HepG2 (cell line): Measurements from ENCODE around the gene PRR36. TPM values are rescaled to one million over a fixed set of nuclear protein-coding genes. Genes with fewer than 3 reads are reported as not detected.
A peak's percentile ranks its signal among the peaks of the same experiment; 100 is the strongest.

ENCODE experiments used
- CCDC6 ChIP-seq: sonication (generic); formaldehyde crosslinking; IDR thresholded peaks from 2 replicates; pipeline ENCODE4 v1.8.1; 2022; ENCODE audit warnings: mild to moderate bottlenecking, missing genetic modification reagents, moderate library complexity
- DPF2 ChIP-seq: sonication (generic); formaldehyde crosslinking; IDR thresholded peaks from 2 replicates; pipeline ENCODE4 v1.4.0; 2020; ENCODE audit warnings: mild to moderate bottlenecking, low read depth, missing genetic modification reagents, borderline replicate concordance
- EHMT2 ChIP-seq: fragments of 200-600 bp; sonication (generic); IDR thresholded peaks from 2 replicates; pipeline ENCODE4 v1.7.0; 2017; ENCODE audit warnings: antibody characterized with exemption, low read depth, low read length, borderline replicate concordance
- KDM2A ChIP-seq: sonication (generic); formaldehyde crosslinking; IDR thresholded peaks from 2 replicates; pipeline ENCODE4 v1.4.0; 2020; ENCODE audit warnings: low read depth, missing genetic modification reagents, borderline replicate concordance
- KDM3A ChIP-seq: IDR thresholded peaks from 2 replicates; pipeline ENCODE4 v1.6.1; 2018; ENCODE audit warnings: low read depth, missing compliant biosample characterization
- KDM4B ChIP-seq: sonication (generic); formaldehyde crosslinking; IDR thresholded peaks from 2 replicates; pipeline ENCODE4 v1.4.0; 2020; ENCODE audit warnings: missing genetic modification reagents
- MIER2 ChIP-seq: IDR thresholded peaks from 2 replicates; pipeline ENCODE4 v1.6.1; 2016; ENCODE audit warnings: missing biosample characterization, missing genetic modification reagents
- RFX1 ChIP-seq: fragments of 450-650 bp; IDR thresholded peaks from 2 replicates; pipeline ENCODE4 v1.6.1; 2017
- RXRA ChIP-seq: sonication (generic); formaldehyde crosslinking; IDR thresholded peaks from 2 replicates; pipeline ENCODE4 v1.5.1; 2020; ENCODE audit warnings: missing genetic modification reagents
- THAP11 ChIP-seq: IDR thresholded peaks from 2 replicates; pipeline ENCODE4 v1.6.1; 2016; ENCODE audit warnings: missing biosample characterization, missing genetic modification reagents
- ZFP82 ChIP-seq: sonication (generic); formaldehyde crosslinking; IDR thresholded peaks from 2 replicates; pipeline ENCODE4 v1.5.1; 2020; ENCODE audit warnings: mild to moderate bottlenecking, missing genetic modification reagents, borderline replicate concordance
- ZNF224 ChIP-seq: sonication (generic); formaldehyde crosslinking; IDR thresholded peaks from 2 replicates; pipeline ENCODE4 v1.5.0; 2020; ENCODE audit warnings: mild to moderate bottlenecking, missing genetic modification reagents
- ZNF530 ChIP-seq: sonication (generic); formaldehyde crosslinking; IDR thresholded peaks from 2 replicates; pipeline ENCODE4 v1.5.0; 2020; ENCODE audit warnings: low read depth, mild to moderate bottlenecking, missing genetic modification reagents
- ZNF83 ChIP-seq: sonication (generic); formaldehyde crosslinking; IDR thresholded peaks from 2 replicates; pipeline ENCODE4 v1.4.0; 2020; ENCODE audit warnings: missing genetic modification reagents, mild to moderate bottlenecking, borderline replicate concordance
- polyA plus RNA-seq, 8 experiments: library from polyadenylated mRNA; depleted of rRNA in 3 of 8; stranded (reverse) in 7 of 8; unstranded in 1 of 8; fragments of >200 nt; fragmentation: Illumina TruSeq in 4 of 8; extraction: Trizol in 4 of 8; gene quantifications; 2 replicates each; pipeline versions ENCODE4 v1.2.1 to v1.2.3, GENCODE V29; 2011 to 2016; ENCODE audit warnings: low read depth in 4 of 8, missing spikeins in 1 of 8, mixed read lengths in 1 of 8; ENCODE audit not compliant: insufficient read depth in 1 of 8
- total RNA-seq, 5 experiments: library from RNA; depleted of rRNA; stranded (reverse); fragments of >200 nt; fragmentation: Illumina TruSeq; extraction: Trizol; gene quantifications; 2 replicates each; pipeline ENCODE4 v1.2.3, GENCODE V29; 2016; ENCODE audit warnings: low read depth in 1 of 5
- TF ChIP-seq, protein P1 (sequence below): sonication (generic); formaldehyde crosslinking; IDR thresholded peaks from 2 replicates; pipeline ENCODE4 v1.4.0; 2020; ENCODE audit warnings: missing genetic modification reagents, borderline replicate concordance
- TF ChIP-seq, protein P2 (sequence below): sonication (generic); formaldehyde crosslinking; IDR thresholded peaks from 2 replicates; pipeline ENCODE4 v1.5.1; 2020; ENCODE audit warnings: missing genetic modification reagents, mild to moderate bottlenecking, borderline replicate concordance
- TF ChIP-seq, protein P3 (sequence below), 2 experiments: sonication (generic) in 1 of 2; formaldehyde crosslinking in 1 of 2; IDR thresholded peaks; 2 replicates each; pipeline versions ENCODE4 v1.4.0 to v1.6.1; 2018 to 2020; ENCODE audit warnings: missing genetic modification reagents in 2 of 2, borderline replicate concordance in 1 of 2, low read depth in 1 of 2, mild to moderate bottlenecking in 1 of 2, missing biosample characterization in 1 of 2
- TF ChIP-seq, protein P4 (sequence below): IDR thresholded peaks from 2 replicates; pipeline ENCODE4 v1.6.1; 2016; ENCODE audit warnings: missing compliant biosample characterization, missing genetic modification reagents, borderline replicate concordance
- TF ChIP-seq, protein P5 (sequence below): sonication (generic); formaldehyde crosslinking; IDR thresholded peaks from 2 replicates; pipeline ENCODE4 v1.4.0; 2020; ENCODE audit warnings: missing genetic modification reagents, mild to moderate bottlenecking, borderline replicate concordance

PRR36 gene
- total and polyA plus RNA-seq, 2 of the 13 experiments (the other 11 are each of a cell fraction or from before 2014, with no cell fraction given) = 0.07 to 0.17 TPM

DNA sequence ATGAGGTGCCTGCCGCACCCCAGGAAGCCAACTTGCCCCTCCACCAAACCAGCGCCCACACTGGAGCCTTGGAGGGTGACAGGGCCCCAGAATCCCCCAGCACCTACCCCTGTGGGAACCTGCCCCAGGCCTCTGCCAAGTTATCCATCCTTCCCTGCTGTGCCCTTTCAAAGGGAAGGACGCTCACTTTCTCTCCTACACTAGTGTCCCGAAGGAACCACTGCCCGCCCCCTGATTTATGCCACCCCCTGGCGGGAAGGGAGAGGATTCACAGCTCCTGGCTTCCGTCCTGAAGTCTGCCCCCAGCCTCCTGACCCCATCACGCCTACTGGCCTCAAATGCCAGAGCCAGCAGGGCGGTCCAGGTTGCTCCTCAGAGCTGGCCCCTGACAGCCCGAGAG lies 42.7 kb downstream of the PRR36 start (continued):
- TF ChIP-seq, protein P1, sequence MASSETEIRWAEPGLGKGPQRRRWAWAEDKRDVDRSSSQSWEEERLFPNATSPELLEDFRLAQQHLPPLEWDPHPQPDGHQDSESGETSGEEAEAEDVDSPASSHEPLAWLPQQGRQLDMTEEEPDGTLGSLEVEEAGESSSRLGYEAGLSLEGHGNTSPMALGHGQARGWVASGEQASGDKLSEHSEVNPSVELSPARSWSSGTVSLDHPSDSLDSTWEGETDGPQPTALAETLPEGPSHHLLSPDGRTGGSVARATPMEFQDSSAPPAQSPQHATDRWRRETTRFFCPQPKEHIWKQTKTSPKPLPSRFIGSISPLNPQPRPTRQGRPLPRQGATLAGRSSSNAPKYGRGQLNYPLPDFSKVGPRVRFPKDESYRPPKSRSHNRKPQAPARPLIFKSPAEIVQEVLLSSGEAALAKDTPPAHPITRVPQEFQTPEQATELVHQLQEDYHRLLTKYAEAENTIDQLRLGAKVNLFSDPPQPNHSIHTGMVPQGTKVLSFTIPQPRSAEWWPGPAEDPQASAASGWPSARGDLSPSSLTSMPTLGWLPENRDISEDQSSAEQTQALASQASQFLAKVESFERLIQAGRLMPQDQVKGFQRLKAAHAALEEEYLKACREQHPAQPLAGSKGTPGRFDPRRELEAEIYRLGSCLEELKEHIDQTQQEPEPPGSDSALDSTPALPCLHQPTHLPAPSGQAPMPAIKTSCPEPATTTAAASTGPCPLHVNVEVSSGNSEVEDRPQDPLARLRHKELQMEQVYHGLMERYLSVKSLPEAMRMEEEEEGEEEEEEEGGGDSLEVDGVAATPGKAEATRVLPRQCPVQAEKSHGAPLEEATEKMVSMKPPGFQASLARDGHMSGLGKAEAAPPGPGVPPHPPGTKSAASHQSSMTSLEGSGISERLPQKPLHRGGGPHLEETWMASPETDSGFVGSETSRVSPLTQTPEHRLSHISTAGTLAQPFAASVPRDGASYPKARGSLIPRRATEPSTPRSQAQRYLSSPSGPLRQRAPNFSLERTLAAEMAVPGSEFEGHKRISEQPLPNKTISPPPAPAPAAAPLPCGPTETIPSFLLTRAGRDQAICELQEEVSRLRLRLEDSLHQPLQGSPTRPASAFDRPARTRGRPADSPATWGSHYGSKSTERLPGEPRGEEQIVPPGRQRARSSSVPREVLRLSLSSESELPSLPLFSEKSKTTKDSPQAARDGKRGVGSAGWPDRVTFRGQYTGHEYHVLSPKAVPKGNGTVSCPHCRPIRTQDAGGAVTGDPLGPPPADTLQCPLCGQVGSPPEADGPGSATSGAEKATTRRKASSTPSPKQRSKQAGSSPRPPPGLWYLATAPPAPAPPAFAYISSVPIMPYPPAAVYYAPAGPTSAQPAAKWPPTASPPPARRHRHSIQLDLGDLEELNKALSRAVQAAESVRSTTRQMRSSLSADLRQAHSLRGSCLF (CRISPR knock-in tag) = no peak
- TF ChIP-seq THAP11 (CRISPR knock-in tag) (0 out of 2 replicates have a peak, but pooled peaks have one; percentile 18), CCDC6 (CRISPR knock-in tag) (no peak), KDM4B (CRISPR knock-in tag) (no peak), ZNF530 (no peak), ZFP82 (CRISPR knock-in tag) (no peak), RXRA (CRISPR knock-in tag) (peak; percentile 59), RFX1 (no peak), KDM3A (0 out of 2 replicates have a peak, but pooled peaks have one; percentile 45), DPF2 (no peak), MIER2 (CRISPR knock-in tag) (no peak), ZNF83 (CRISPR knock-in tag) (no peak), ZNF224 (CRISPR knock-in tag) (no peak), EHMT2 (no peak), KDM2A (peak; percentile 28; the same call in 1 of the 2 replicates)
- TF ChIP-seq, protein P2, sequence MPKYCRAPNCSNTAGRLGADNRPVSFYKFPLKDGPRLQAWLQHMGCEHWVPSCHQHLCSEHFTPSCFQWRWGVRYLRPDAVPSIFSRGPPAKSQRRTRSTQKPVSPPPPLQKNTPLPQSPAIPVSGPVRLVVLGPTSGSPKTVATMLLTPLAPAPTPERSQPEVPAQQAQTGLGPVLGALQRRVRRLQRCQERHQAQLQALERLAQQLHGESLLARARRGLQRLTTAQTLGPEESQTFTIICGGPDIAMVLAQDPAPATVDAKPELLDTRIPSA = no peak
- TF ChIP-seq, protein P3, sequence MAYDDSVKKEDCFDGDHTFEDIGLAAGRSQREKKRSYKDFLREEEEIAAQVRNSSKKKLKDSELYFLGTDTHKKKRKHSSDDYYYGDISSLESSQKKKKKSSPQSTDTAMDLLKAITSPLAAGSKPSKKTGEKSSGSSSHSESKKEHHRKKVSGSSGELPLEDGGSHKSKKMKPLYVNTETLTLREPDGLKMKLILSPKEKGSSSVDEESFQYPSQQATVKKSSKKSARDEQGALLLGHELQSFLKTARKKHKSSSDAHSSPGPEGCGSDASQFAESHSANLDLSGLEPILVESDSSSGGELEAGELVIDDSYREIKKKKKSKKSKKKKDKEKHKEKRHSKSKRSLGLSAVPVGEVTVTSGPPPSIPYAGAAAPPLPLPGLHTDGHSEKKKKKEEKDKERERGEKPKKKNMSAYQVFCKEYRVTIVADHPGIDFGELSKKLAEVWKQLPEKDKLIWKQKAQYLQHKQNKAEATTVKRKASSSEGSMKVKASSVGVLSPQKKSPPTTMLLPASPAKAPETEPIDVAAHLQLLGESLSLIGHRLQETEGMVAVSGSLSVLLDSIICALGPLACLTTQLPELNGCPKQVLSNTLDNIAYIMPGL (CRISPR knock-in tag; IDR thresholded peaks at IDR 0.05; ENCODE audit: borderline replicate concordance in 1 of 2, low read depth in 1 of 2) = 0 out of 4 replicates have a peak, but pooled peaks of 1 of the 2 experiments have one; percentile 22
- TF ChIP-seq, protein P4, sequence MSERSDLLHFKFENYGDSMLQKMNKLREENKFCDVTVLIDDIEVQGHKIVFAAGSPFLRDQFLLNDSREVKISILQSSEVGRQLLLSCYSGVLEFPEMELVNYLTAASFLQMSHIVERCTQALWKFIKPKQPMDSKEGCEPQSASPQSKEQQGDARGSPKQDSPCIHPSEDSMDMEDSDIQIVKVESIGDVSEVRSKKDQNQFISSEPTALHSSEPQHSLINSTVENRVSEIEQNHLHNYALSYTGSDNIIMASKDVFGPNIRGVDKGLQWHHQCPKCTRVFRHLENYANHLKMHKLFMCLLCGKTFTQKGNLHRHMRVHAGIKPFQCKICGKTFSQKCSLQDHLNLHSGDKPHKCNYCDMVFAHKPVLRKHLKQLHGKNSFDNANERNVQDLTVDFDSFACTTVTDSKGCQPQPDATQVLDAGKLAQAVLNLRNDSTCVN (CRISPR knock-in tag) = 0 out of 2 replicates have a peak, but pooled peaks have one; percentile 36
- TF ChIP-seq, protein P5, sequence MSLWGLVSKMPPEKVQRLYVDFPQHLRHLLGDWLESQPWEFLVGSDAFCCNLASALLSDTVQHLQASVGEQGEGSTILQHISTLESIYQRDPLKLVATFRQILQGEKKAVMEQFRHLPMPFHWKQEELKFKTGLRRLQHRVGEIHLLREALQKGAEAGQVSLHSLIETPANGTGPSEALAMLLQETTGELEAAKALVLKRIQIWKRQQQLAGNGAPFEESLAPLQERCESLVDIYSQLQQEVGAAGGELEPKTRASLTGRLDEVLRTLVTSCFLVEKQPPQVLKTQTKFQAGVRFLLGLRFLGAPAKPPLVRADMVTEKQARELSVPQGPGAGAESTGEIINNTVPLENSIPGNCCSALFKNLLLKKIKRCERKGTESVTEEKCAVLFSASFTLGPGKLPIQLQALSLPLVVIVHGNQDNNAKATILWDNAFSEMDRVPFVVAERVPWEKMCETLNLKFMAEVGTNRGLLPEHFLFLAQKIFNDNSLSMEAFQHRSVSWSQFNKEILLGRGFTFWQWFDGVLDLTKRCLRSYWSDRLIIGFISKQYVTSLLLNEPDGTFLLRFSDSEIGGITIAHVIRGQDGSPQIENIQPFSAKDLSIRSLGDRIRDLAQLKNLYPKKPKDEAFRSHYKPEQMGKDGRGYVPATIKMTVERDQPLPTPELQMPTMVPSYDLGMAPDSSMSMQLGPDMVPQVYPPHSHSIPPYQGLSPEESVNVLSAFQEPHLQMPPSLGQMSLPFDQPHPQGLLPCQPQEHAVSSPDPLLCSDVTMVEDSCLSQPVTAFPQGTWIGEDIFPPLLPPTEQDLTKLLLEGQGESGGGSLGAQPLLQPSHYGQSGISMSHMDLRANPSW (CRISPR knock-in tag) = no peak
